DOHH2 (cell line): ENCODE measurements around the gene HAND2.

Experiments
- EZH2phosphoT487 ChIP-seq: fragments of 200-600 bp; sonication (generic); IDR thresholded peaks from 2 replicates; pipeline ENCODE4 v1.6.1; 2017; ENCODE audit warnings: borderline replicate concordance, mild to moderate bottlenecking, antibody characterized with exemption, low read length, moderate library complexity, mixed read lengths
- TF ChIP-seq, protein P1 (sequence below): fragments of 200-600 bp; sonication (generic); IDR thresholded peaks from one replicate; pipeline ENCODE4 v1.5.1; 2014; ENCODE audit warnings: antibody characterized with exemption, mild to moderate bottlenecking, low read depth, low read length; ENCODE audit not compliant: poor library complexity, severe bottlenecking

DNA sequence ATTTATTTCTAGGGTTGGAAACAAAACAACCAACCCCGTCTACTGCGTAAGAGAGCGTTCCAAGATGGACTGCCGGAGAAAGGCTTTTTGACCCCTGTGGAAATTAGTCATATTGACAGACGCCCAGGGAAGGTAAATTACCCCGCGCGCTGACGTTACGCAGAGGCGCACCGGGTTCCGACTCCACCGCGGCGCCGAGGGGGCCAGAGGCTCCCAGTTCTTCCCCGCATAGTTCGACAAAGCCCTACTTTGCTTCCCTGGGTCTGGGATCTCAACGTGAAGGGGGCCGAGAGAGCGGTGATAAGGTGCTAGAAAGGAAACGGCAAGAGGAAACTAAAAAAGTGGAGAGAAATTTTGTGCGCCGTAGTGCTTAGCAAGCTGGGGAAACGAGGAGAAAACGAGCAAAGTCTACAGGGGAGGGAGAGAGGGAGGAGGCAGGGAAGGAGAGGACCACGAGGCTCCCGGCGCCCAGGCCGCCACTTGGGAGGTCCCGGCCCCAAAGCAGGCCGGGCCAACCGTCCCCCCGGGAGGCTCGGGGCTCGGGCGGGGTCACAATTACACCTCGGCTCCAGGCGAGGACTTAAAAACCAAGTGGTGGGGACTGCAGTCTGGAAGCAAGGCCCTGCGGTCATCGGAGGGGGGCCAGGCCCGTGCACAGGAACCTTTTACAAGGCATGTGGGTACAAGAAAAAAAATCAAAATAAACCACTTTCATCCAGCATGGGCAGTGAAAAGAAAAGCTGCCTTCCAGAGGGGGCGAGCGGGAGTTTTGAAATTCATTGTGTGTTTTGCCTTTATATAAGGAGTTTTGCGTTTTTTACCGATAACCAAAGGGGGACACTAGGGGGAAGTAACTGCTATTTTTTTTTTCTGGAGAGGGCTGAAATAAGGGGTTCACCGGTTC, 13.2 kb downstream of the HAND2 start:
- TF ChIP-seq, protein P1, sequence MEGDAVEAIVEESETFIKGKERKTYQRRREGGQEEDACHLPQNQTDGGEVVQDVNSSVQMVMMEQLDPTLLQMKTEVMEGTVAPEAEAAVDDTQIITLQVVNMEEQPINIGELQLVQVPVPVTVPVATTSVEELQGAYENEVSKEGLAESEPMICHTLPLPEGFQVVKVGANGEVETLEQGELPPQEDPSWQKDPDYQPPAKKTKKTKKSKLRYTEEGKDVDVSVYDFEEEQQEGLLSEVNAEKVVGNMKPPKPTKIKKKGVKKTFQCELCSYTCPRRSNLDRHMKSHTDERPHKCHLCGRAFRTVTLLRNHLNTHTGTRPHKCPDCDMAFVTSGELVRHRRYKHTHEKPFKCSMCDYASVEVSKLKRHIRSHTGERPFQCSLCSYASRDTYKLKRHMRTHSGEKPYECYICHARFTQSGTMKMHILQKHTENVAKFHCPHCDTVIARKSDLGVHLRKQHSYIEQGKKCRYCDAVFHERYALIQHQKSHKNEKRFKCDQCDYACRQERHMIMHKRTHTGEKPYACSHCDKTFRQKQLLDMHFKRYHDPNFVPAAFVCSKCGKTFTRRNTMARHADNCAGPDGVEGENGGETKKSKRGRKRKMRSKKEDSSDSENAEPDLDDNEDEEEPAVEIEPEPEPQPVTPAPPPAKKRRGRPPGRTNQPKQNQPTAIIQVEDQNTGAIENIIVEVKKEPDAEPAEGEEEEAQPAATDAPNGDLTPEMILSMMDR = no peak
- no peak for TF ChIP-seq EZH2phosphoT487
